GM20431 (cell line): ENCODE results near the gene RAB22A.

Source experiments
- in situ Hi-C: fragments of 300-500 bp; cut with MseI, MboI; formaldehyde crosslinking; loops from one replicate; pipeline ENCODE4 v1.15.0; 2020; ENCODE audit warnings: low sequenced_read_pairs; ENCODE audit not compliant: unreplicated experiment

Gene RAB22A

DNA sequence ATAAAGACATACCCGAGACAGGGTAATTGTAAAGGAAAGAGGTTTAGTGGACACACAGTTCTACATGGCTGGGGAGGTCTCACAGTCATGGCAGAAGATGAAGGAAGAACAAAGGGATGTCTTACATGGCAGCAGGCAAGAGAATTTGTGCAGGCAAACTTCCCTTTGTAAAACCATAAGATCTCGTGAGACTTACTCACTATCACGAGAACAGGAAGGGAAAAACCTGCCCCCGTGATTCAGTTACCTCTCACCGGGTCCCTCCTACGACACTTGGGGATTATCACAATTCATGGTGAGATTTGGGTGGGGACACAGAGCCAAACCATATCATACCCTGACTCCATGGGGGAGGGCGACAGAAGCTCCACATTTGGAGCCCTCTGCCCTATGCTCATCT is 72.1 kb downstream of the RAB22A start:
- in situ Hi-C loops = no loop called here

- in situ Hi-C loops = no loop called here
These were observed 72.6 kb downstream of the RAB22A start for GRCh38 chr20:58382096-58382495.

- in situ Hi-C loops = no loop called here
These were observed 75.3 kb downstream of the RAB22A start for GRCh38 chr20:58384821-58385220.

DNA sequence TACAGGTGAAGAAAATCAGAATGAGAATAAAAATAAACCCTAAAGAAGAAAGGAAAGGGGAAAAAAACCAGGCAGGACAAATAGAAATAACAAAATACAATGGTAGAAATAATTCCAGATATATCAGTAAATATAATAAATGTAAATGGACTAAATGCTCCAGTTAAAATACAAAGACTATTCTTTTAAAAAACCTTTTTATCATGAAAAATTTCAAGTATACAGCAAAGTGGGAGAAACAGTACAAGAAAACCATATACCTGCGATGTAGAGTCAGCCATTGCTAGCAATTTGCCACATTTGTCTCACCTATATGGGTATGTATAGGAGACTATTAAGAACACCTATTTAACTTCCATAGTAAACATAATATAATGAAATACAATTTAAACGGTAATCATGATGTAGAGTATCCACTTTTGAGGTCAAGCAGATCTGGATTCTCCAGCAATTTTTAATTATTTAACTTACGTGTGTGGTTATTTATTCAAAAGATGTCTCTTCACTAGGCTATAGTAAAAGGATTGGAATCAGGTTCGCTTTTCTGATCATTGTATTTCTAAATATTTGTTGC is 78.6 kb downstream of the RAB22A start:
- in situ Hi-C loops = no loop called here

DNA sequence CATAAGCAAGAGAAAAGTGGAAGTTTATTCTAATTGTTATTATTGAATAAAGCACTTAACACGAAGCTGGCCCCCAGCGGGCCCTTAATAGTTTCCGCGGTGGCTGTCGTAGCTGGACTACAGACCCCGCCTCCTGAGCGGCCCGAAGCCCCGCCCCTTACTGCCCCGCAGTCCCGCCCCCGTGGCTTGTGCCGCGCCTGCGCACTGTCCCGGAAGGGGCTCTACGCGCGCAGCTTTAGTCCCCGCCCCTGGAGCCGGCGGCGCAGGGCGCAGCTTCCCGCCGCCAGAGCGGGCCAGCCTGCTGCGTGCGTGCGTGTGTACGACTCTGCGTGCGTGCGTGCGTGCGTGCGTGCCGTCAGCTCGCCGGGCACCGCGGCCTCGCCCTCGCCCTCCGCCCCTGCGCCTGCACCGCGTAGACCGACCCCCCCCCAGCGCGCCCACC is 79.4 kb downstream of the RAB22A start, which contains the start of gene VAPB:
VAPB (plus strand) TSS at position 348 of the 442 bp plus-strand sequence. CDS start 231 bp downstream, outside the sequence.
- in situ Hi-C loops = no loop called here

DNA sequence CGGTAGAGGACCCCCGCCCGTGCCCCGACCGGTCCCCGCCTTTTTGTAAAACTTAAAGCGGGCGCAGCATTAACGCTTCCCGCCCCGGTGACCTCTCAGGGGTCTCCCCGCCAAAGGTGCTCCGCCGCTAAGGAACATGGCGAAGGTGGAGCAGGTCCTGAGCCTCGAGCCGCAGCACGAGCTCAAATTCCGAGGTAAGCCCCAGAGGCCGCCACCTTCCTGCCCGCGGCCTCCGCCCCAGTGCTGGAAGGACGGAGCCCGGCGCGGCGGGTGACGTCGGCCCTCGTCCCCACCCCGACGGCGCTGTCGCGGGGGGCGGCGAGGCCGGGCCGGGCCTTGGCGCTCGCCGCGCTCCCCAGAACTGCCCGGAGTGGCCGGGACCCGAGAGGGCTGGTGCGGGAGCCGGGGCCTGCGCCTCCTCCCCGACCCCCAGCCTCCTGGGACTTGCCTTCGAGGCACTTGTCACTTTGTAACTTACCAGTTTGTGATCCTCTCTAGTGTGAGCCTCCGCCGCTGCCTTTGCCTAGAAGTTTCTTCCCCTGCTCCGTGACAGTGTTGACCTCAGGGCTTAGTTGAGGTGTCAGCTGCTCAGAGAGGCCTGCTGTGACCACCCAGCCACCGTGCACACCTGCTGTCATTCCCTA is 79.9 kb downstream of the RAB22A start:
- in situ Hi-C loops = no loop called here

DNA sequence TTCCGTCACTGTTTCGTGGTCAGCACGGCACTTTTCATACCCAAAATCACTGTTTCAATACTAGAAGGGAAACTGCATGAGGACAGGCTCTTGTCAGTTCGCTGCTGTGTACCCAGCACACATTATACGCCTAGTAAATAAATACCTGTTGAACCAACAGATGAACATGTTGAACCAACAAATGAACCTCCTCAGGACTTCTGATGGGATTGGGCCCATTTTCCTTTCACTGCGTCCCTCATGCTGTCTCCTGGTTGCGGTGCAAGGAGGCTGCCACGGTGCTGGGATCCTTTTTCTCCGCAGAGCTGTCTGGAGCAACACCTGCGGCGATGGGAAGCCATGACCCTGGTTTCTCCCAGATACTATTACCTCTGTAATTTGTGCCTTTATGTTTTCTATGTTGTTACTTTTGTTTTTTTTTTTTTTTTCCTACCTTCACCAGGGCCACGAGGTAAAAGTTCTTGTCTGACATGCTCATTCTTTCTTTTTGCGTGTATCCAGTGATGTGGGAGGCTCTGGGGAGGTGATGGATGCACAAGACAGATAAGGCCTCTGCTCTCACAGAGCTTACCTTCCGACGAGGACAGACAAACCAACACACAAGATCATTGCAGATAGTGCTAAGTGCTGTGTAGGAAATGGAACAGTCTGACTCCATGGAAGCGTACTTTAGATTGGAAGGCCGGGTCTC is 80.6 kb downstream of the RAB22A start:
- in situ Hi-C loops = no loop called here

- in situ Hi-C loops = no loop called here
These were observed 81.1 kb downstream of the RAB22A start for GRCh38 chr20:58390659-58391035.

DNA sequence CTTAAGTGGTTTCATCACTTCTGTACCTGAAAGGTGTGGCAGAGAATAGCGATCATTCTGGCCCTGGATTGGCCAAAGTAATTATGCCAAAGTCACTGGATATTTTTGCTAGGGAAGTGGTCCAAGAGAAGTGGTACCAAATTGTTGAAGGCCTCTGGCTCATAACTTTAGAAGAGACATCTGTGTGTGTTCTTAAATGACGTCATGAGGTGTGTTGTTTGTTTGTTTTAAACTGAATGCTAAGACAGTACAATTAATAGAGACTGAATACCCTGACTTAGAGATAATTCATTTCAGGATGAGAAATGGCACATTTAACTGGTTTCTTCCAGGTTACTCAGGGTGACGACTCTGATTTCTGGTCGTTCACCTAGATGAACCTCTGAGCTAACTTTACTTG is 82.8 kb downstream of the RAB22A start:
- in situ Hi-C loops = no loop called here

DNA sequence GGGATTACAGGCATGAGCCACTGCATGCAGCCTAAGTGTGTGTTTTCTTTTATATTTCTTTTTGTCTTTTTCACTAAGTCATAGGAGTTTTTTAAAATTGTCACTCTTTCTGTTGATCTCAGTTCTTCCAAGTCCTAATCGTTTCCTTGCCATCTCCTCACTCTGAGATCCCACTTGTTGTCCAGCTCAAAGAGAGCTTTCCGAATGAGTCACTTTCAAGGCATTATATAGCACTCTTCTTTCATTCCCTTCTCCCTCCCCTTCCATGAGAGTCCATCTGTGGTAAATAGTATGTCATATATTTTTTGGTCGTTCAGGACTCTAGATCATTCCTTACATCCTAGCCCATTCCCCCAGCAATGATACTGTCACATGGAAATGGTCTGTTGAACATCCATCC is 83.8 kb downstream of the RAB22A start:
- in situ Hi-C loops = no loop called here

DNA sequence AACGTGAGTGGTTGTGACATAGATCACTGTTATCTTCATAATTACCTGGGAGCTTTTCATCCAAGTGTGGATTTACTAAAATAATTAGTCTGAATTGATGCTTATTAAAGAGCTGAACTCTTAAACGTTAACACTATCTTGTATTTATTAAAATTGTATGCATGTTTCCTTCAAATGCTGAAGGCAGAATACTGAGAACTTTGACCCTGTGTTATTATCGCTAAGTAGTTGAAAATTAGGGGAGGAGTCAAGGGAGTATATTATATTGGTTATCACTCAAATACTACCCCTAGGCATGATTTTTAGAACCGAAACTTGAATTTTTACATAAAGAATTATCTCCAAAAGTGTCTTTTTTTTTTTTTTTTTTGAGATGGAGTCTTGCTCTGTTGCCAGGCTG is 85.3 kb downstream of the RAB22A start:
- in situ Hi-C loops = no loop called here

GRCh38 chr20:58395604-58396003 is 86.1 kb downstream of the RAB22A start:
- in situ Hi-C loops = no loop called here

- in situ Hi-C loops = no loop called here
These were observed 87.9 kb downstream of the RAB22A start for GRCh38 chr20:58397429-58397828.

GRCh38 chr20:58398254-58398653 is 88.7 kb downstream of the RAB22A start:
- in situ Hi-C loops = no loop called here

- in situ Hi-C loops = no loop called here
These were observed 90.4 kb downstream of the RAB22A start for GRCh38 chr20:58399926-58400325.

DNA sequence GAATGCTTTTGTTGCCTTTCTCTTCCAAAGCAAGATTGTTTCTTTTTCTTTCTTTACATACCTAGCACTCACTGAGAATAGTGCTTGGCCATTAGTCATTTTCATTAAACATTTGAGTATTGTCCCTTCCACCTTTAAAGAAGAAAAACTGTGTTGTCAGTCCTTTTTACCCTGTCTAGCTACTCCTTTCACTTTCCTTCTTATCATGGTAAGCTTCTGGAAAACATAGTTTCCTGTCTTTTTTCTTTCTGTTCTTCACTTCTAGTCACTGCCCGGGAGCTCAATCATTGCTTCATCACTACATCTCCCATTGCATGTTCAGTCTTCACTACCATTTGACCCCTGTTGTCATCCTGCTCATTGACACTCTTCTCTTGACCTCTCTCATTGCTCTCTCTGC is 91.6 kb downstream of the RAB22A start:
- in situ Hi-C loops = no loop called here

GRCh38 chr20:58402305-58402704 is 92.8 kb downstream of the RAB22A start:
- in situ Hi-C loops = no loop called here

GRCh38 chr20:58402827-58403226 is 93.3 kb downstream of the RAB22A start:
- in situ Hi-C loops = no loop called here

GRCh38 chr20:58403272-58403671 is 93.8 kb downstream of the RAB22A start:
- in situ Hi-C loops = no loop called here

GRCh38 chr20:58405504-58406291 is 96.2 kb downstream of the RAB22A start:
- in situ Hi-C loops = no loop called here
